Activated CD8-positive, alpha-beta T cell treated with anti-CD3 and anti-CD28 coated beads, Interleukin-2, amount 10 ng/mL, durations not matched to agents 7 days and 5 days (primary cell): ENCODE data around the gene BMPR1B. TPM values are rescaled to one million over a fixed set of nuclear protein-coding genes. Genes with fewer than 3 reads are reported as not detected.

ENCODE experiments used
- ATAC-seq: fragments of 150-1000 bp; cut with Tn5 transposase; one replicate; pipeline ENCODE4 v1.10.0; 2021; ENCODE audit warnings: moderate library complexity
- CTCF ChIA-PET: fragments of 350-600 bp; sonication (Branson Sonifier 250); formaldehyde crosslinking; loops from one replicate; lab custom pipeline; 2021; ENCODE audit warnings: antibody characterized with exemption; lab: Charles Lee
- POLR2A ChIA-PET: fragments of 350-600 bp; sonication (Branson Sonifier 250); formaldehyde crosslinking; loops from one replicate; lab custom pipeline; 2021; ENCODE audit warnings: antibody characterized with exemption; lab: Charles Lee
- DNase-seq: peaks from one replicate; pipeline ENCODE4 v3.0.0-alpha.2; 2020
- H3K27ac Mint-ChIP-seq: one replicate; pipeline ENCODE4 v1.8.0; 2021; ENCODE audit warnings: mild to moderate bottlenecking, mixed read lengths
- H3K27me3 Mint-ChIP-seq: one replicate; pipeline ENCODE4 v1.8.0; 2021; ENCODE audit warnings: low read depth, mixed read lengths
- H3K36me3 Mint-ChIP-seq: one replicate; pipeline ENCODE4 v1.8.0; 2021; ENCODE audit warnings: low read depth, mixed read lengths
- H3K4me1 Mint-ChIP-seq: one replicate; pipeline ENCODE4 v1.8.0; 2021; ENCODE audit warnings: low read depth, mixed read lengths
- H3K4me3 Mint-ChIP-seq: one replicate; pipeline ENCODE4 v1.8.0; 2021; ENCODE audit warnings: mild to moderate bottlenecking, mixed read lengths
- H3K9me3 Mint-ChIP-seq: one replicate; pipeline ENCODE4 v1.8.0; 2022; ENCODE audit warnings: mixed read lengths; ENCODE audit not compliant: insufficient read depth
- total RNA-seq, 2 experiments: library from RNA; stranded (reverse); gene quantifications; one replicate each; pipeline ENCODE4 v1.2.3, GENCODE V29; 2021

The BMPR1B gene
- total RNA-seq, 2 experiments from 2014 or later: not detected

- ATAC-seq (no peak), DNase-seq (no peak)
- POLR2A ChIA-PET: no interaction called here
- H3K36me3 Mint-ChIP-seq: no peaks in the 10 kb centered on the region
- no peaks in the 10 kb centered on the region for H3K4me1 Mint-ChIP-seq
- H3K9me3 Mint-ChIP-seq: no peaks in the 10 kb centered on the region
- CTCF ChIA-PET: no interaction called here
- H3K27ac Mint-ChIP-seq: no peak overlapping the region
- H3K4me3 Mint-ChIP-seq: no peak overlapping the region
- no peaks in the 10 kb centered on the region for H3K27me3 Mint-ChIP-seq
Measured at GRCh38 chr4:94978904-94979303, 221.1 kb downstream of the BMPR1B start.

DNA sequence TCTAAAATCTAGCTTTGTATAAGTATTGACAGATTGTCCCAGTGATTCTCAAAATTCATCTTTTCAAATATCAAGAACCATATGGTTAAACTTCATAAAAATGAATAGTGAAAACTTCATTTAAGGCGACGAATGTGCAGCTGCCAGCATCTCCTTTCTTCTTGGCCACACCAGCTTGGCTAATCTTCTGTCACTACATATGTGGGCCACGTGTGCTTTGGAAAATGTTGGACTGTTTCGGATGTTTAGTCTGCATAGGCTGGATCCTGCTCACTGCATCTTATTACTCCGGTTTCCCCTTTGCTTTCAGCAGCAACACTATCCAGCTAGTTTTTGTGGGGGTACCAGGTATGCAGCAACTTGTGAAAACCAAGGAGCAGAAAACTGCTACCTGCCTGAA, 221.9 kb downstream of the BMPR1B start:
- no peak overlapping the region for H3K4me3 Mint-ChIP-seq
- no peaks in the 10 kb centered on the region for H3K9me3 Mint-ChIP-seq
- H3K27me3 Mint-ChIP-seq: no peaks in the 10 kb centered on the region
- ChIA-PET POLR2A (no interaction called here), CTCF (no interaction called here)
- H3K4me1 Mint-ChIP-seq: no peaks in the 10 kb centered on the region
- ATAC-seq (no peak), DNase-seq (no peak)
- no peak overlapping the region for H3K27ac Mint-ChIP-seq
- no peaks in the 10 kb centered on the region for H3K36me3 Mint-ChIP-seq

DNA sequence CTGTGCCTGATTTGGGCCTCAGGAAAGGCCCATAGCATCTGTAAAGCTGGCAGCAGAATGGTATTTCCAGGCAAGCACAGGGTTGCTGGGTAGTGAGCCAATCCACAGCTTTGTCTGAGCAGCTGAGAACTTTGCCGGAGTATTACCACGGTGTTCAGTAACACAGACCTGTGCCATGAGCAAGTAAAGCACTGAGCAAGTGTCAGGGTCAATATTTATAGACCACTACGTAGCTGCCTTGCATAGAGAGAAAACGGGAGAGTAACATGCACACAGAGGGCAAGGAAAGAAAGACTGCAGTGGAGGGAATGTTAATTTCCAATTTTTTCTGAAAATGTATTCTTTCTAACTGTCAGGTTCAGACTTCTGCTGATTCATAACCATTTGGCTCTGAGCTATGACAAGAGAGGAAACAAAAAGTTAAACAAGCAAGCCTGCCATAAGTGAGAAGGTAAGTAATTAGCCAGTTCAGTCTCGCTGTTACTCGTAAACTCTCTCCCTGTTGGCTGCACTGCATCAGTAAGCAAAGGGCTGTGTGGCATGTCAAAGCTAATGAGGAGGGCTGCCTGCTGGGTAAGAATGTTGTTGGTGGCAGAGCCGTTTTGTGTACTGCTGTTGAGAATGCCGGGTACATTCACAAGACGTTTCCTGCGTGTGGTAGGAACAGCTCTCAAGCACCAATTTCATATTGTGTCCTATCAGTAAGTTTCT, 238.1 kb downstream of the BMPR1B start:
- Mint-ChIP-seq H3K9me3 (no peaks in the 10 kb centered on the region), H3K4me3 (no peak overlapping the region), H3K27ac (peak overlapping the region; percentile 44), H3K4me1 (peaks cover 7% of the 10 kb centered on the region), H3K27me3 (peaks cover 2% of the 10 kb centered on the region), H3K36me3 (no peaks in the 10 kb centered on the region)
- POLR2A ChIA-PET: interaction anchor here (0.8 kb wide), 1 partner anchor 12 kb away, joined by 4 read pairs; no protein-coding TSS in a partner anchor
- CTCF ChIA-PET: no interaction called here
- DNase-seq (no peak), ATAC-seq (no peak)

GRCh38 chr4:95000076-95000648, 242.4 kb downstream of the BMPR1B start:
- no peak overlapping the region for H3K4me3 Mint-ChIP-seq
- no peaks in the 10 kb centered on the region for H3K36me3 Mint-ChIP-seq
- DNase-seq (no peak), ATAC-seq (no peak)
- CTCF ChIA-PET: no interaction called here
- H3K4me1 Mint-ChIP-seq: peaks cover 7% of the 10 kb centered on the region
- H3K27ac Mint-ChIP-seq: no peak overlapping the region
- peaks cover 2% of the 10 kb centered on the region for H3K27me3 Mint-ChIP-seq
- POLR2A ChIA-PET: no interaction called here
- H3K9me3 Mint-ChIP-seq: no peaks in the 10 kb centered on the region

DNA sequence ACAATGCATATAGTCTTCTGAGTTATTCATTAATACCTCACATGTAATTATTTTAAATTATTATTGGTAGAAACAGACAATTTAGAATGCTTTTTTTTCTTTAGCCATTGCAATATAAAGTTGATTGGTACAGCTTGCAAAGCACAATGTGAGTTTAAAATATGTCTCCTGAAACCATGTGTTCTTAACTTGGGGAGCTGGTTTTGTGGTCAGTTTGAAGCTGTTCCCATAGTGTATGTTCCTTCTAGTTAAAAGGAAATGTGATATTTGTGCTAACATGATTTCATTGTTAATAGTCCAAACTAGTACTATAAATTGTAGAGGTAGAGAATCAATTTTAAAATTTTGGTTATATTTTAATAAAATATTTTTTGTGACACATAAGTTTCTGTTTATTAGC, 247.2 kb downstream of the BMPR1B start:
- no peaks in the 10 kb centered on the region for H3K36me3 Mint-ChIP-seq
- H3K4me3 Mint-ChIP-seq: no peak overlapping the region
- ChIA-PET CTCF (no interaction called here), POLR2A (no interaction called here)
- H3K27ac Mint-ChIP-seq: no peak overlapping the region
- ATAC-seq (no peak), DNase-seq (no peak)
- no peaks in the 10 kb centered on the region for H3K9me3 Mint-ChIP-seq
- no peaks in the 10 kb centered on the region for H3K4me1 Mint-ChIP-seq
- no peaks in the 10 kb centered on the region for H3K27me3 Mint-ChIP-seq

DNA sequence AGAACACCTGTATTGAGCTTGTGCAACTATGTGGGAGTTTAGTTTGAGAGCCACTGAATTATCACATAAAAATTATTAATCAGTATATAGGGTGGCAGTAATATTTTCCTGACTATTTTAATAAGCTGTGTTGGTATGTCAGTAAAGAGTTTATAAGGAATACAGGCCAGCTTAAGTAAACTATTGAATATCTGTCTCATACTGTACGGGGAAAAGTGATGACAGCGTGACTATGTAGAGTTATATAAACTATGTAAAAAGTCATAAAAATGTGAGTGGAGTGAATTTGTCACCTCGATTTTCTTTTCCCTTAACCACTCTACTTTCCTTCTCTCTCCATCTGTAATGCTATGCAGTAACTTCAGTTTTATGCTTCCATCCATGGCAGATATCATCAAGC, 250.2 kb downstream of the BMPR1B start:
- Mint-ChIP-seq H3K4me3 (no peak overlapping the region), H3K9me3 (no peaks in the 10 kb centered on the region), H3K27me3 (peaks cover 8% of the 10 kb centered on the region), H3K27ac (no peak overlapping the region), H3K36me3 (no peaks in the 10 kb centered on the region), H3K4me1 (no peaks in the 10 kb centered on the region)
- ATAC-seq (no peak), DNase-seq (no peak)
- CTCF ChIA-PET: no interaction called here
- POLR2A ChIA-PET: no interaction called here

GRCh38 chr4:95013236-95013635, 255.5 kb downstream of the BMPR1B start:
- ChIA-PET CTCF (no interaction called here), POLR2A (no interaction called here)
- no peak for ATAC-seq
- peaks cover 8% of the 10 kb centered on the region for H3K27me3 Mint-ChIP-seq
- no peak for DNase-seq
- no peak overlapping the region for H3K27ac Mint-ChIP-seq
- no peaks in the 10 kb centered on the region for H3K36me3 Mint-ChIP-seq
- no peaks in the 10 kb centered on the region for H3K4me1 Mint-ChIP-seq
- no peak overlapping the region for H3K4me3 Mint-ChIP-seq
- H3K9me3 Mint-ChIP-seq: no peaks in the 10 kb centered on the region

DNA sequence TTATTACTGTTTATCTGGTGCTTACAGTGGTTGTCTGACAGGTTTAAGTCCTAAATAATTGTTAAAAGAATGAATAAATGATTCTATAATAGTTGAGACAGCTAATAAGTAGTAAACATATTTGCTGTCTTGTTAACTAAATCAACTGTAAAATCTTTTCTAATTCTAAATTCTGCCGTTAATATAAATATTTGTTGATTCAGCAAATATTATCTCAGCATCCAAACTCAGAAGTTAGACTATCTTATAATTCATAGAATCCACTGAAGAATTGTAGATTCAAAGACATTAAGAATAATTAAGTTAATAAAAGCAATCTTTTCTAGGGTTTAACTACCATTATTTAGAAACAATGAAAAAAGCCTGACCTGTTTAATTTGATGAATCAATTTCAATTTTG, 256.3 kb downstream of the BMPR1B start:
- ChIA-PET POLR2A (no interaction called here), CTCF (no interaction called here)
- Mint-ChIP-seq H3K27ac (no peak overlapping the region), H3K4me3 (no peak overlapping the region), H3K9me3 (no peaks in the 10 kb centered on the region), H3K4me1 (no peaks in the 10 kb centered on the region), H3K36me3 (no peaks in the 10 kb centered on the region), H3K27me3 (peaks cover 8% of the 10 kb centered on the region)
- ATAC-seq (no peak), DNase-seq (no peak)

DNA sequence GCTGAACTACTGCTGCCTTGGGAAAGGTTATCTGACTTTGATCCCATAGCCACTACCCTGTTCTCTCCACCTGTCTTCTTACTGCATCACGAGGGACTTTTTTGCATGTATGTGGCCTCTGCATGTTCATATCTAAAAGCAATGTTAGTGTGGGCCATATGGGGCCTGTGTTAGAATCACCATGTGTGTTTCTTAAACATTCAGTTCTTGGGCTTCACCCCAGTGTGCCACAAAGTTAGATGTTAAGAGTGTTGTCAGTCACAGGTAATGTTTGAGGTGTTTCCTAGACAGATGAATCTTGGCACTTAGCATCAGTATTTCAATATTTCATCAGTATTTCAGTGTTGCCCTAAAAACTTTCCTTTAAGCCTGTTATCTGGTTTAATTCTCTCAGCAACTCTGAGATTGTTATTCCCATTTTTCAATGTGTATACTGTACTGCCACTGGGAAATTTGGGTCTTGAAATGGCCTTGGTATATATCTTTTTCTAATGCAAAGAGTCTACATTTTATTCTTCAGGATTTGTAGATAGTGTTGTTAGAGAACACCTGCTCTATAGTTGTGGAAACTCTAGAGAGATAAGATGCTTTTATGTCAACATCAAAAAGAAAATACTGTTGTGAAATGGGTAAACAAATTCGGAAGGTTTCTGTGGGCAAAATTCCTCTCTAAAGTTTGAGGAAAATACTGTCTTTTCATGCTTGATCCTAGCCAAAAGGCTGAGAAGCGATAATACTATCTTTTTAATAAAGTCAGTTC, 259.7 kb downstream of the BMPR1B start:
- no peak for DNase-seq
- H3K36me3 Mint-ChIP-seq: no peaks in the 10 kb centered on the region
- H3K9me3 Mint-ChIP-seq: no peaks in the 10 kb centered on the region
- H3K4me3 Mint-ChIP-seq: no peak overlapping the region
- no peak for ATAC-seq
- H3K4me1 Mint-ChIP-seq: no peaks in the 10 kb centered on the region
- H3K27ac Mint-ChIP-seq: no peak overlapping the region
- CTCF ChIA-PET: no interaction called here
- no peaks in the 10 kb centered on the region for H3K27me3 Mint-ChIP-seq
- POLR2A ChIA-PET: no interaction called here

DNA sequence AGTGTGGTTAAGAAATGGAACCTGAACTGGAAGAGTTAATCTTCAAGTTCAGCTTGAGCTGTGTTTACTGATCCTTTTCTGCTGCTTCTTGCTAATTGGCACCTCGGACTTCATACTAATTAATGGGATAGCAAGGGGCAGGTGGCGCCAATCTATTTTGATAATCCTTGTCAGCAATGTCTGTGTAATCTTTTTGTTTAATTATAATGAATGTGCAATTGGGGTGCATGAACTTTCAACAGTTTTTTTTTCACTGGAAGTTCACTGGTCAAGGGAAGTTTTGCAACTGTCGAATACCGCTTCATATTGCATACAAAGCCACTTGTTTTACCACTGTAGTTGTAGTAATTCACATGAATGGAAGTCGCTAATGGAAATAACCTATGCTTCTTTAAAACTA, 261.0 kb downstream of the BMPR1B start:
- DNase-seq (no peak), ATAC-seq (no peak)
- H3K9me3 Mint-ChIP-seq: no peaks in the 10 kb centered on the region
- ChIA-PET POLR2A (no interaction called here), CTCF (no interaction called here)
- H3K27me3 Mint-ChIP-seq: no peaks in the 10 kb centered on the region
- no peak overlapping the region for H3K27ac Mint-ChIP-seq
- no peaks in the 10 kb centered on the region for H3K4me1 Mint-ChIP-seq
- no peaks in the 10 kb centered on the region for H3K36me3 Mint-ChIP-seq
- no peak overlapping the region for H3K4me3 Mint-ChIP-seq

GRCh38 chr4:95020521-95020920, 262.8 kb downstream of the BMPR1B start:
- ChIA-PET POLR2A (no interaction called here), CTCF (no interaction called here)
- ATAC-seq (no peak), DNase-seq (no peak)
- H3K4me3 Mint-ChIP-seq: no peak overlapping the region
- peaks cover 3% of the 10 kb centered on the region for H3K27me3 Mint-ChIP-seq
- no peaks in the 10 kb centered on the region for H3K9me3 Mint-ChIP-seq
- H3K27ac Mint-ChIP-seq: no peak overlapping the region
- H3K36me3 Mint-ChIP-seq: no peaks in the 10 kb centered on the region
- no peaks in the 10 kb centered on the region for H3K4me1 Mint-ChIP-seq

GRCh38 chr4:95021099-95021498, 263.3 kb downstream of the BMPR1B start:
- POLR2A ChIA-PET: no interaction called here
- Mint-ChIP-seq H3K4me1 (no peaks in the 10 kb centered on the region), H3K27me3 (peaks cover 3% of the 10 kb centered on the region), H3K36me3 (no peaks in the 10 kb centered on the region), H3K9me3 (no peaks in the 10 kb centered on the region), H3K27ac (no peak overlapping the region), H3K4me3 (no peak overlapping the region)
- ATAC-seq: no peak
- no peak for DNase-seq
- CTCF ChIA-PET: no interaction called here
